ENCODE measurements around the gene BATF. TPM values are rescaled to one million over a fixed set of nuclear protein-coding genes. Genes with fewer than 3 reads are reported as not detected.

Gene BATF
- total and polyA plus RNA-seq, 2 experiments from 2014 or later, result not detected

DNA sequence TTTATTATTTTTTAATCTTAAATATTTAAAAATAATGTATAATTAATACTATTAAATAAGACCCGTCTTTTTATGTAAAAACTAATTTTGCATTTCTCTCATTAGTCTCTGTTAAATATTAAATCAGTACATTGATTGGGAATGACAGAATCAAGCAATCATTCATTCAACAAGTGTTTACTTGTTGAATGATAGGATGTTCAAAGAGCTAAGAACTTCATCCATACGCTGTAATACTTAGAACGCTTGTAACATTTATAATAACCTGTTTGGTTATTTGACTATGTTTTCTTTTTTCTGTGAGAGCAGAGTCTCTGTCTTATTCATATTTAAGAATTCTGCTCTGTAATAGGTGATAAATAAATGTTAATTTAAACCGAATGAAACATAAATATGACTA lies 2.9 kb upstream of the BATF start (continued):
- TF ChIP-seq, protein P1, sequence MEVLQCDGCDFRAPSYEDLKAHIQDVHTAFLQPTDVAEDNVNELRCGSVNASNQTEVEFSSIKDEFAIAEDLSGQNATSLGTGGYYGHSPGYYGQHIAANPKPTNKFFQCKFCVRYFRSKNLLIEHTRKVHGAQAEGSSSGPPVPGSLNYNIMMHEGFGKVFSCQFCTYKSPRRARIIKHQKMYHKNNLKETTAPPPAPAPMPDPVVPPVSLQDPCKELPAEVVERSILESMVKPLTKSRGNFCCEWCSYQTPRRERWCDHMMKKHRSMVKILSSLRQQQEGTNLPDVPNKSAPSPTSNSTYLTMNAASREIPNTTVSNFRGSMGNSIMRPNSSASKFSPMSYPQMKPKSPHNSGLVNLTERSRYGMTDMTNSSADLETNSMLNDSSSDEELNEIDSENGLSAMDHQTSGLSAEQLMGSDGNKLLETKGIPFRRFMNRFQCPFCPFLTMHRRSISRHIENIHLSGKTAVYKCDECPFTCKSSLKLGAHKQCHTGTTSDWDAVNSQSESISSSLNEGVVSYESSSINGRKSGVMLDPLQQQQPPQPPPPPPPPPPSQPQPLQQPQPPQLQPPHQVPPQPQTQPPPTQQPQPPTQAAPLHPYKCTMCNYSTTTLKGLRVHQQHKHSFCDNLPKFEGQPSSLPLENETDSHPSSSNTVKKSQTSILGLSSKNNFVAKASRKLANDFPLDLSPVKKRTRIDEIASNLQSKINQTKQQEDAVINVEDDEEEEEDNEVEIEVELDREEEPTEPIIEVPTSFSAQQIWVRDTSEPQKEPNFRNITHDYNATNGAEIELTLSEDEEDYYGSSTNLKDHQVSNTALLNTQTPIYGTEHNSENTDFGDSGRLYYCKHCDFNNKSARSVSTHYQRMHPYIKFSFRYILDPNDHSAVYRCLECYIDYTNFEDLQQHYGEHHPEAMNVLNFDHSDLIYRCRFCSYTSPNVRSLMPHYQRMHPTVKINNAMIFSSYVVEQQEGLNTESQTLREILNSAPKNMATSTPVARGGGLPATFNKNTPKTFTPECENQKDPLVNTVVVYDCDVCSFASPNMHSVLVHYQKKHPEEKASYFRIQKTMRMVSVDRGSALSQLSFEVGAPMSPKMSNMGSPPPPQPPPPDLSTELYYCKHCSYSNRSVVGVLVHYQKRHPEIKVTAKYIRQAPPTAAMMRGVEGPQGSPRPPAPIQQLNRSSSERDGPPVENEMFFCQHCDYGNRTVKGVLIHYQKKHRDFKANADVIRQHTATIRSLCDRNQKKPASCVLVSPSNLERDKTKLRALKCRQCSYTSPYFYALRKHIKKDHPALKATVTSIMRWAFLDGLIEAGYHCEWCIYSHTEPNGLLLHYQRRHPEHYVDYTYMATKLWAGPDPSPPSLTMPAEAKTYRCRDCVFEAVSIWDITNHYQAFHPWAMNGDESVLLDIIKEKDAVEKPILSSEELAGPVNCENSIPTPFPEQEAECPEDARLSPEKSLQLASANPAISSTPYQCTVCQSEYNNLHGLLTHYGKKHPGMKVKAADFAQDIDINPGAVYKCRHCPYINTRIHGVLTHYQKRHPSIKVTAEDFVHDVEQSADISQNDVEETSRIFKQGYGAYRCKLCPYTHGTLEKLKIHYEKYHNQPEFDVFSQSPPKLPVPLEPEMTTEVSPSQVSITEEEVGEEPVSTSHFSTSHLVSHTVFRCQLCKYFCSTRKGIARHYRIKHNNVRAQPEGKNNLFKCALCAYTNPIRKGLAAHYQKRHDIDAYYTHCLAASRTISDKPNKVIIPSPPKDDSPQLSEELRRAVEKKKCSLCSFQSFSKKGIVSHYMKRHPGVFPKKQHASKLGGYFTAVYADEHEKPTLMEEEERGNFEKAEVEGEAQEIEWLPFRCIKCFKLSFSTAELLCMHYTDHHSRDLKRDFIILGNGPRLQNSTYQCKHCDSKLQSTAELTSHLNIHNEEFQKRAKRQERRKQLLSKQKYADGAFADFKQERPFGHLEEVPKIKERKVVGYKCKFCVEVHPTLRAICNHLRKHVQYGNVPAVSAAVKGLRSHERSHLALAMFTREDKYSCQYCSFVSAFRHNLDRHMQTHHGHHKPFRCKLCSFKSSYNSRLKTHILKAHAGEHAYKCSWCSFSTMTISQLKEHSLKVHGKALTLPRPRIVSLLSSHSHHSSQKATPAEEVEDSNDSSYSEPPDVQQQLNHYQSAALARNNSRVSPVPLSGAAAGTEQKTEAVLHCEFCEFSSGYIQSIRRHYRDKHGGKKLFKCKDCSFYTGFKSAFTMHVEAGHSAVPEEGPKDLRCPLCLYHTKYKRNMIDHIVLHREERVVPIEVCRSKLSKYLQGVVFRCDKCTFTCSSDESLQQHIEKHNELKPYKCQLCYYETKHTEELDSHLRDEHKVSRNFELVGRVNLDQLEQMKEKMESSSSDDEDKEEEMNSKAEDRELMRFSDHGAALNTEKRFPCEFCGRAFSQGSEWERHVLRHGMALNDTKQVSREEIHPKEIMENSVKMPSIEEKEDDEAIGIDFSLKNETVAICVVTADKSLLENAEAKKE (CRISPR knock-in tag; IDR thresholded peaks at IDR 0.05), result no peak
- TF ChIP-seq CREB1 (CRISPR knock-in tag; IDR thresholded peaks at IDR 0.05; ENCODE audit: low read depth) (no peak), EZH2 (IDR thresholded peaks at IDR 0.05; ENCODE audit: low read depth, unreplicated experiment) (no peak), EZH2phosphoT487 (IDR thresholded peaks at IDR 0.05; ENCODE audit: unreplicated experiment) (no peak), STAT1 (IDR thresholded peaks at IDR 0.05; ENCODE audit: unreplicated experiment) (no peak), ZNF331 (CRISPR knock-in tag; IDR thresholded peaks at IDR 0.05; ENCODE audit: low read depth) (no peak), ZNF114 (CRISPR knock-in tag; IDR thresholded peaks at IDR 0.05) (no peak)
- TF ChIP-seq, protein P2, sequence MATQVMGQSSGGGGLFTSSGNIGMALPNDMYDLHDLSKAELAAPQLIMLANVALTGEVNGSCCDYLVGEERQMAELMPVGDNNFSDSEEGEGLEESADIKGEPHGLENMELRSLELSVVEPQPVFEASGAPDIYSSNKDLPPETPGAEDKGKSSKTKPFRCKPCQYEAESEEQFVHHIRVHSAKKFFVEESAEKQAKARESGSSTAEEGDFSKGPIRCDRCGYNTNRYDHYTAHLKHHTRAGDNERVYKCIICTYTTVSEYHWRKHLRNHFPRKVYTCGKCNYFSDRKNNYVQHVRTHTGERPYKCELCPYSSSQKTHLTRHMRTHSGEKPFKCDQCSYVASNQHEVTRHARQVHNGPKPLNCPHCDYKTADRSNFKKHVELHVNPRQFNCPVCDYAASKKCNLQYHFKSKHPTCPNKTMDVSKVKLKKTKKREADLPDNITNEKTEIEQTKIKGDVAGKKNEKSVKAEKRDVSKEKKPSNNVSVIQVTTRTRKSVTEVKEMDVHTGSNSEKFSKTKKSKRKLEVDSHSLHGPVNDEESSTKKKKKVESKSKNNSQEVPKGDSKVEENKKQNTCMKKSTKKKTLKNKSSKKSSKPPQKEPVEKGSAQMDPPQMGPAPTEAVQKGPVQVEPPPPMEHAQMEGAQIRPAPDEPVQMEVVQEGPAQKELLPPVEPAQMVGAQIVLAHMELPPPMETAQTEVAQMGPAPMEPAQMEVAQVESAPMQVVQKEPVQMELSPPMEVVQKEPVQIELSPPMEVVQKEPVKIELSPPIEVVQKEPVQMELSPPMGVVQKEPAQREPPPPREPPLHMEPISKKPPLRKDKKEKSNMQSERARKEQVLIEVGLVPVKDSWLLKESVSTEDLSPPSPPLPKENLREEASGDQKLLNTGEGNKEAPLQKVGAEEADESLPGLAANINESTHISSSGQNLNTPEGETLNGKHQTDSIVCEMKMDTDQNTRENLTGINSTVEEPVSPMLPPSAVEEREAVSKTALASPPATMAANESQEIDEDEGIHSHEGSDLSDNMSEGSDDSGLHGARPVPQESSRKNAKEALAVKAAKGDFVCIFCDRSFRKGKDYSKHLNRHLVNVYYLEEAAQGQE (IDR thresholded peaks at IDR 0.05; ENCODE audit: unreplicated experiment), result no peak

All from GM23338 (cell line).